DND-41 (cell line): ENCODE data around the gene YRDC.
A peak's percentile ranks its signal among the peaks of the same experiment; 100 is the strongest.

Experiments used
- ATAC-seq: fragments of 200-7000 bp; cut with Tn5 transposase; 3 replicates; pipeline ENCODE4 v1.9.1; 2021; ENCODE audit warnings: low read depth; ENCODE audit not compliant: insufficient read depth
- DNase-seq: peaks from one replicate; pipeline ENCODE4 v3.0.0-alpha.2; 2020
- H2AFZ ChIP-seq: 2 replicates; pipeline ENCODE4 v1.6.0; 2012; ENCODE audit warnings: low read depth, low read length
- H3K27ac ChIP-seq: 2 replicates; pipeline ENCODE4 v1.5.1; 2012; ENCODE audit warnings: low read length, inconsistent platforms
- H3K27me3 ChIP-seq: fragments of 200-600 bp; sonication (generic); 2 replicates; pipeline ENCODE4 v1.6.0; 2012; ENCODE audit warnings: low read length, mild to moderate bottlenecking, inconsistent platforms; ENCODE audit not compliant: insufficient read depth, poor library complexity
- H3K36me3 ChIP-seq: 2 replicates; pipeline ENCODE4 v1.5.1; 2012; ENCODE audit warnings: low read length, inconsistent platforms; ENCODE audit not compliant: insufficient read depth
- H3K4me1 ChIP-seq: 2 replicates; pipeline ENCODE4 v1.5.1; 2012; ENCODE audit warnings: mild to moderate bottlenecking, low read length; ENCODE audit not compliant: insufficient read depth
- H3K4me2 ChIP-seq: 2 replicates; pipeline ENCODE4 v1.6.0; 2012; ENCODE audit warnings: mild to moderate bottlenecking, moderate library complexity, low read length, inconsistent platforms; ENCODE audit not compliant: insufficient read depth
- H3K4me3 ChIP-seq, 2 experiments: fragments of 200-600 bp in 1 of 2; shearing (Covaris generic) in 1 of 2; 2 replicates each; pipeline ENCODE4 v1.5.1; 2012 to 2016; ENCODE audit warnings: inconsistent platforms in 2 of 2, low read length in 2 of 2, mild to moderate bottlenecking in 2 of 2, low read depth in 1 of 2, moderate library complexity in 1 of 2
- H3K79me2 ChIP-seq: 2 replicates; pipeline ENCODE4 v1.6.0; 2012; ENCODE audit warnings: low read length, inconsistent platforms; ENCODE audit not compliant: insufficient read depth
- H3K9ac ChIP-seq: 2 replicates; pipeline ENCODE4 v1.6.0; 2012; ENCODE audit warnings: low read depth, mild to moderate bottlenecking, inconsistent platforms, low read length, moderate library complexity
- H3K9me3 ChIP-seq: 2 replicates; pipeline ENCODE4 v1.5.1; 2012; ENCODE audit warnings: low read length, moderate library complexity, mild to moderate bottlenecking, inconsistent platforms; ENCODE audit not compliant: insufficient read depth, severe bottlenecking
- H4K20me1 ChIP-seq: 2 replicates; pipeline ENCODE4 v1.6.0; 2012; ENCODE audit warnings: low read length; ENCODE audit not compliant: insufficient read depth
- EZH2 ChIP-seq: IDR thresholded peaks from 3 replicates; pipeline ENCODE4 v1.6.1; 2012; ENCODE audit warnings: borderline replicate concordance, low read depth, mild to moderate bottlenecking, moderate library complexity, low read length, inconsistent platforms; ENCODE audit not compliant: severe bottlenecking
- TF ChIP-seq, protein P1 (sequence below): IDR thresholded peaks from 2 replicates; pipeline ENCODE4 v1.5.1; 2012; ENCODE audit warnings: borderline replicate concordance, low read length, moderate library complexity, mild to moderate bottlenecking; ENCODE audit not compliant: poor library complexity, severe bottlenecking; ENCODE audit errors: extremely low read depth

The YRDC gene

DNA sequence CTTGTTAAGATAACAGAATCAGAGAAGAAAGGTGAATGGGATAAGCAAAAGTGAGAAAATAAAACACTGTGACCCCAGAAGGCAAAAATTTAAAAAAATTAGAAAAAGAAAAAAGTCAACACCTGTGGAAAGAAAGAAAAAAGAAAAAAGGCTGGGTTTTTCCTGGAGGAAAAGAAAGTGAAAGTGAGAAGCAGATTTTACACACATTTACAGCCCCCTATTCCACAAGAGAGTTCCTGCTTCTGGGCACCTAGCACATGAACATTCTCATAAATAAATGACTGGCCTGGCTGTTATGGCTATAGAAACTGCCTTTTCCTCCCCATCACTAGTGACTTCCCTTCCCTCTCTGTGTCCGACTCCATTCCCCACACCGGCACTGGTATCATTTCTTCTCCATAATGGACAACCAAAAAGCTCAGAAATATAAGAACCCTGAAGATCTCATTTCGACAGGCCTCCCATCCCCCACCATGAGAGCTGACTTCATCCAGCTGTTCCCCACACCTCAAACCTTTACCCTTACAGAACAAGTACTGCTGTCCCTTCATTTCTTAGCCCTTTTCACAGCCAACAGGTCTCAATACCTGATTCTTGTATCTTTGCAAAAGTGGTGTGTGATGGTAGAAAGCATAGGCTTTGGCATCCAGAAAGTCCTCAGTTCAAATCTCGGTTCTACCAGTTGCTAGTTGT, 38.8 kb upstream of the YRDC start:
- no peak overlapping the region for H3K4me3 ChIP-seq
- H3K27ac ChIP-seq: no peak overlapping the region
- no peaks in the 10 kb centered on the region for H3K27me3 ChIP-seq
- no peak overlapping the region for H2AFZ ChIP-seq
- peak overlapping the region; percentile 29; the same call in 1 of the 2 replicates for H3K4me2 ChIP-seq
- H3K36me3 ChIP-seq: peaks cover 3% of the 10 kb centered on the region; the same call in 1 of the 2 replicates
- ATAC-seq (0 out of 3 replicates have a peak, but pooled peaks have one; percentile 42), DNase-seq (no peak)
- peaks cover 11% of the 10 kb centered on the region; the same call in 1 of the 2 replicates for H3K4me1 ChIP-seq
- TF ChIP-seq EZH2: no peak
- TF ChIP-seq, protein P1, sequence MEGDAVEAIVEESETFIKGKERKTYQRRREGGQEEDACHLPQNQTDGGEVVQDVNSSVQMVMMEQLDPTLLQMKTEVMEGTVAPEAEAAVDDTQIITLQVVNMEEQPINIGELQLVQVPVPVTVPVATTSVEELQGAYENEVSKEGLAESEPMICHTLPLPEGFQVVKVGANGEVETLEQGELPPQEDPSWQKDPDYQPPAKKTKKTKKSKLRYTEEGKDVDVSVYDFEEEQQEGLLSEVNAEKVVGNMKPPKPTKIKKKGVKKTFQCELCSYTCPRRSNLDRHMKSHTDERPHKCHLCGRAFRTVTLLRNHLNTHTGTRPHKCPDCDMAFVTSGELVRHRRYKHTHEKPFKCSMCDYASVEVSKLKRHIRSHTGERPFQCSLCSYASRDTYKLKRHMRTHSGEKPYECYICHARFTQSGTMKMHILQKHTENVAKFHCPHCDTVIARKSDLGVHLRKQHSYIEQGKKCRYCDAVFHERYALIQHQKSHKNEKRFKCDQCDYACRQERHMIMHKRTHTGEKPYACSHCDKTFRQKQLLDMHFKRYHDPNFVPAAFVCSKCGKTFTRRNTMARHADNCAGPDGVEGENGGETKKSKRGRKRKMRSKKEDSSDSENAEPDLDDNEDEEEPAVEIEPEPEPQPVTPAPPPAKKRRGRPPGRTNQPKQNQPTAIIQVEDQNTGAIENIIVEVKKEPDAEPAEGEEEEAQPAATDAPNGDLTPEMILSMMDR: no peak
- peaks cover 10% of the 10 kb centered on the region; the same call in 1 of the 2 replicates for H4K20me1 ChIP-seq
- H3K9me3 ChIP-seq: no peaks in the 10 kb centered on the region
- peaks cover 81% of the 10 kb centered on the region for H3K79me2 ChIP-seq
- no peak overlapping the region for H3K9ac ChIP-seq

DNA sequence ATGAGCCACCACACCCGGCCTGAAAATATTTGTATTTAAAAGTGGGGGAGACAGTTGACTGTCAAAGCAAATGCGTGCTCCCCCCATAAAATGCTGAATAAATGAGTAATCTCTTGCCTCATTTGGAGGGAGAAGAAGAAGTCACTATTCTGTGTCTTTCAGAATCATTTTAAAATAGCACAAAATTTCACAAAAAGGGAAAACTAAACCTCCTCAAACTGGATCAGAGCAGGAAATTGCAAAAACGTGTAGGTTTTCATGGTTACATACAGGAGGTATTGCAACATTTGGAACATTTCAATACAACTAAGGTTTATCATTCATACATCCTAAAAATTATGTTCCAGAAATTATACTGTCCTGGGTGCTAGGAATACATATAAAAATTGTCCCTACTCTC, 37.8 kb upstream of the YRDC start:
- ATAC-seq (no peak), DNase-seq (no peak)
- no peak for TF ChIP-seq EZH2
- TF ChIP-seq, protein P1: no peak
- H3K36me3 ChIP-seq: peaks cover 9% of the 10 kb centered on the region
- peaks cover 81% of the 10 kb centered on the region for H3K79me2 ChIP-seq
- no peaks in the 10 kb centered on the region for H3K9me3 ChIP-seq
- no peak overlapping the region for H3K27ac ChIP-seq
- H3K27me3 ChIP-seq: no peaks in the 10 kb centered on the region
- H3K4me3 ChIP-seq: no peak overlapping the region
- no peak overlapping the region for H3K9ac ChIP-seq
- H3K4me2 ChIP-seq: no peak overlapping the region
- peaks cover 17% of the 10 kb centered on the region for H4K20me1 ChIP-seq
- H3K4me1 ChIP-seq: peaks cover 10% of the 10 kb centered on the region; the same call in 1 of the 2 replicates
- H2AFZ ChIP-seq: no peak overlapping the region

DNA sequence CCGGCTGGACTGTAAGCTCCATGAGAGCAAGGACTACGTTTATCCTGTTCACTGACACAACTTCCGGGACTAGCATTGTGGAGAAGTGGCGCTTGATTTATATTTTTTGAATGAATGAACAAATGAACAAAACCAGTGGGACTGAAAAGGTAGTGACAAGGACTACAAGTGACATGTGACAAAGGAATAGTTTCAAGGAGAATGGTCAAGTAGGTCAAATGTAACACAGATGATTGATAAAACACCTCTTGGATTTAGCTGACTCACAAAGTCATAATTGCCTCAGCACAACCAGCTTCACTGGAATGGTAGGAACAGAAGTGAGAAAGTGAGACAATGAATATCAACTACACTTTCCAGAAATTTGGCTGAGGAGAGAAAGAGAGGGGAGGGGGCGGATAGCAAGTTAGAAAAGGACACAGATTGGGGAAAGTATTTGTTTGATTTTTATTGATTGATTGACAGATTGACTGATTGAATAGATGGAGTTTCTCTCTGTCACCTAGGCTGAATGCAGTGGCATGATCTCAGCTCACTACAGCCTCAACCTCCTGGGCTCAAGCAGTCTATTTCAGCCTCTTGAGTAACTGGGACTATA, 37.1 kb upstream of the YRDC start:
- Histone ChIP-seq H3K27me3 (no peaks in the 10 kb centered on the region), H3K79me2 (peaks cover 74% of the 10 kb centered on the region), H3K9me3 (no peaks in the 10 kb centered on the region), H3K27ac (no peak overlapping the region), H3K4me3 (no peak overlapping the region), H3K4me1 (peaks cover 10% of the 10 kb centered on the region; the same call in 1 of the 2 replicates), H3K4me2 (no peak overlapping the region), H2AFZ (no peak overlapping the region), H3K36me3 (peaks cover 12% of the 10 kb centered on the region), H4K20me1 (peaks cover 18% of the 10 kb centered on the region), H3K9ac (no peak overlapping the region)
- no peak for ATAC-seq
- TF ChIP-seq, protein P1: no peak
- DNase-seq: no peak
